ENCODE results near the gene TMEM238. TPM values are rescaled to one million over a fixed set of nuclear protein-coding genes. Genes with fewer than 3 reads are reported as not detected.

Gene TMEM238
- polyA plus RNA-seq, 12 donors, result 0.22 to 0.55 (median 0.35) TPM; not detected in 9

GRCh38 chr19:55383279-55384130 lies 587 bp downstream of the TMEM238 start:
- DNase-seq, result peak; percentile 57

- DNase-seq, result no peak
Observed at GRCh38 chr19:55382522-55383054, 1.5 kb downstream of the TMEM238 start.

- no peak for DNase-seq
Observed at GRCh38 chr19:55382013-55382412, 2.1 kb downstream of the TMEM238 start.

- DNase-seq, result no peak
Observed at GRCh38 chr19:55379174-55379573, 4.9 kb downstream of the TMEM238 start.

GRCh38 chr19:55377356-55378131 lies 6.5 kb downstream of the TMEM238 start:
- no peak for DNase-seq

GRCh38 chr19:55376241-55376933 lies 7.7 kb downstream of the TMEM238 start, which contains the start of gene TMEM190:
Gene TMEM190 (plus strand): TSS chr19:55376826. CDS start chr19:55376854, 28 bp downstream.
- DNase-seq, result no peak

- DNase-seq, result no peak
Observed at GRCh38 chr19:55373993-55374757, 9.9 kb downstream of the TMEM238 start.

- no peak for DNase-seq
Observed at GRCh38 chr19:55373306-55373992, 10.6 kb downstream of the TMEM238 start.

- DNase-seq, result no peak
Observed at GRCh38 chr19:55372316-55373081, 11.6 kb downstream of the TMEM238 start.

GRCh38 chr19:55370305-55370988 lies 13.6 kb downstream of the TMEM238 start, which contains the start of gene IL11:
Gene IL11 (minus strand): TSS chr19:55370463. CDS start chr19:55370310, 153 bp downstream.
- no peak for DNase-seq

GRCh38 chr19:55369653-55370304 lies 14.3 kb downstream of the TMEM238 start:
- DNase-seq, result no peak

- no peak for DNase-seq
Observed at GRCh38 chr19:55368701-55369563, 15.2 kb downstream of the TMEM238 start.

- no peak for DNase-seq
Observed at GRCh38 chr19:55368106-55368505, 16.0 kb downstream of the TMEM238 start.

GRCh38 chr19:55366790-55367189 lies 17.3 kb downstream of the TMEM238 start:
- DNase-seq, result no peak

GRCh38 chr19:55365964-55366363 lies 18.1 kb downstream of the TMEM238 start:
- no peak for DNase-seq

GRCh38 chr19:55365245-55365644 lies 18.8 kb downstream of the TMEM238 start:
- no peak for DNase-seq

- DNase-seq, result no peak
Observed at GRCh38 chr19:55362990-55363716, 20.9 kb downstream of the TMEM238 start, which contains the start of gene GARIN5B. Gene GARIN5B (minus strand): TSS chr19:55363260. CDS start chr19:55363066, 194 bp downstream.

Data from muscle of arm (tissue), 12 donors.